ENCODE results near the gene ACOX3.

GRCh38 chr4:8343262-8343966 lies 97.1 kb downstream of the ACOX3 start:
- TF ChIP-seq MYC (IDR thresholded peaks at IDR 0.05; ENCODE audit: borderline replicate concordance, low read length) = no peak
- no peak for TF ChIP-seq JUNB (IDR thresholded peaks at IDR 0.05)
- TF ChIP-seq POLR2A (IDR thresholded peaks at IDR 0.05; ENCODE audit: low read length) = no peak
- TF ChIP-seq, protein P1, sequence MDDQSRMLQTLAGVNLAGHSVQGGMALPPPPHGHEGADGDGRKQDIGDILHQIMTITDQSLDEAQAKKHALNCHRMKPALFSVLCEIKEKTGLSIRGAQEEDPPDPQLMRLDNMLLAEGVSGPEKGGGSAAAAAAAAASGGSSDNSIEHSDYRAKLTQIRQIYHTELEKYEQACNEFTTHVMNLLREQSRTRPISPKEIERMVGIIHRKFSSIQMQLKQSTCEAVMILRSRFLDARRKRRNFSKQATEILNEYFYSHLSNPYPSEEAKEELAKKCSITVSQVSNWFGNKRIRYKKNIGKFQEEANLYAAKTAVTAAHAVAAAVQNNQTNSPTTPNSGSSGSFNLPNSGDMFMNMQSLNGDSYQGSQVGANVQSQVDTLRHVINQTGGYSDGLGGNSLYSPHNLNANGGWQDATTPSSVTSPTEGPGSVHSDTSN (IDR thresholded peaks at IDR 0.05) = no peak
- TF ChIP-seq, protein P2, sequence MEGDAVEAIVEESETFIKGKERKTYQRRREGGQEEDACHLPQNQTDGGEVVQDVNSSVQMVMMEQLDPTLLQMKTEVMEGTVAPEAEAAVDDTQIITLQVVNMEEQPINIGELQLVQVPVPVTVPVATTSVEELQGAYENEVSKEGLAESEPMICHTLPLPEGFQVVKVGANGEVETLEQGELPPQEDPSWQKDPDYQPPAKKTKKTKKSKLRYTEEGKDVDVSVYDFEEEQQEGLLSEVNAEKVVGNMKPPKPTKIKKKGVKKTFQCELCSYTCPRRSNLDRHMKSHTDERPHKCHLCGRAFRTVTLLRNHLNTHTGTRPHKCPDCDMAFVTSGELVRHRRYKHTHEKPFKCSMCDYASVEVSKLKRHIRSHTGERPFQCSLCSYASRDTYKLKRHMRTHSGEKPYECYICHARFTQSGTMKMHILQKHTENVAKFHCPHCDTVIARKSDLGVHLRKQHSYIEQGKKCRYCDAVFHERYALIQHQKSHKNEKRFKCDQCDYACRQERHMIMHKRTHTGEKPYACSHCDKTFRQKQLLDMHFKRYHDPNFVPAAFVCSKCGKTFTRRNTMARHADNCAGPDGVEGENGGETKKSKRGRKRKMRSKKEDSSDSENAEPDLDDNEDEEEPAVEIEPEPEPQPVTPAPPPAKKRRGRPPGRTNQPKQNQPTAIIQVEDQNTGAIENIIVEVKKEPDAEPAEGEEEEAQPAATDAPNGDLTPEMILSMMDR (IDR thresholded peaks at IDR 0.05) = no peak
- no peak for TF ChIP-seq MAFK (IDR thresholded peaks at IDR 0.05; ENCODE audit: partially characterized antibody)
